ENCODE results near the gene ACOT2.

- no peak for TF ChIP-seq SUZ12 (IDR thresholded peaks at IDR 0.05)
- TF ChIP-seq HDGF (IDR thresholded peaks at IDR 0.05; ENCODE audit: borderline replicate concordance): no peak
- no peak for TF ChIP-seq FOXK2 (IDR thresholded peaks at IDR 0.05)
- no peak for TF ChIP-seq ZNF384 (IDR thresholded peaks at IDR 0.05)
- TF ChIP-seq SP1 (IDR thresholded peaks at IDR 0.05): no peak
Observed at GRCh38 chr14:73620268-73620667, 51.3 kb downstream of the ACOT2 start.
